ENCODE data around the gene TNFRSF21.
"Not testable (repeated sequence)": the region's sequence is repeated elsewhere in the genome, so short reads cannot be mapped to it uniquely, and the experiment has no call there.

TNFRSF21 gene

DNA sequence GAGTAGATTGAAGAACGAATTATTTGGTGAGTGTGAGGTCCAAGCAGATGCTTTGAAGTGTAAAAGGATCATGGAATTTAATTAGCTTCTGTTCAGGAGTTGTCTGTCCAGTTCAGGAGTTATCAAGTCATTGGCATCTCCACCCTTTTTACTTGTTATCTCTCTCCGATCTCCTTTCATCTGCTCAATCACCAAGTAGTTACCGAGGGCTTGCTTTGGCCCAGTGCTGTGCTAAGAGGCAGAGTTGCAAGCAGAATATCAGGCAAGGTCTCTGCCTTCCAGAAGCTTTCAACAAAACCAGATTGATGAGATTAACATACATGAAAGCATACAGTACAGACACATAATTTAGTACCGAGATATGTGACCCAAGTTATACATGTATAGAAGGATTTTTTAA, 10.2 kb upstream of the TNFRSF21 start:
- no peak for DNase-seq

DNA sequence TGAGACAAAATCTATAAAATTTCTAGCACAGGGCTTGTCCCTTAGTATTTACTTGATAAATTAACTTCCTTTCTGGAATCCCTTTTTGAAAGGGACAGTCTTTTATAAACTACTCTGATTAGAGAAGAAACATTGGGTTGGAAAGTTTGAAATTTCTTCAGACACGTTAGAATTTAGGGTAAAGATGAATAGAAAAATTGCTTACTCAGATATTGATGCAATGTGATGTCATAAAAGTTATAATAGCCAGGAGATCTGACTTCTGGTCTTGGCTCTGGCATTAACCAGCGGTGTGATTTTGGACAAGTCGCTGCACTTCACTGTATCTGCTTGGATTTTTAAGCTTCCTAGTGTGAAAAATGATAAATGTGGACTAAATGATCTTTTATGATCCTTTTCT, 9.7 kb upstream of the TNFRSF21 start:
- no peak for DNase-seq

DNA sequence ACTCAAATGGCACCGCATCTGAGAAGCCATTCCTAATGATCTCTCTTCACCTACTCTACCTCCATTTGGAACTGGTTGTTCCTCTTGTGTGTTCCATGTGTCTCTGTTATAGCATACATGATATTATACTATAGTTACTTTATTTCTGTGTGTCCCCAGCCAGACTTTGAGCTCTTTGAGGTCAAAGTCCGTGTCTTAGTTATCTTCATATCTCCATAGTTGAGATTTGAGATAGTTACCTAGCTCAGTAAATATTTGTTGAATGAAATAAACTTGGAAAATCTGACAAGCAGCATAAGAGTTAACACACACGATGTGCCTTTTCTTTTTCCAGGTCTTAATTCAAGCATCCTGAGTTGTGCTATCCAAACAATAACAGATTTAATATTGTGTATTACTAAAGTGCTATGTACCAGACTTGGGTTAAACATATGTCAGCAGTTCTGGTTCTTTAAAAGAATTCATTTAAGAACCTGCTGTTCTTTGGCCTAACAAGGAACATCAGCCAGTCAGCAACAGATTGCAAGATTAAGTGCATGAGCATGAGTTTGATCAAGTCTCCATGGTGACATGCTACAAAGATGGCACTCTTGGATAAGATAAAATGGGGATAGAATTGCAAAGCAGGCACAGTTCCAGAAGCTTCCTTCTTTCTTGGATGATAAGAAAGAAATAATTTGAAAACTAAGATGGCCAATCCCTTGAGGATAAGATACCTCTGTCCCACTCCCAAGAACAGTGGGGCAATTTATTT, 8.7 kb upstream of the TNFRSF21 start:
- DNase-seq, result no peak

DNA sequence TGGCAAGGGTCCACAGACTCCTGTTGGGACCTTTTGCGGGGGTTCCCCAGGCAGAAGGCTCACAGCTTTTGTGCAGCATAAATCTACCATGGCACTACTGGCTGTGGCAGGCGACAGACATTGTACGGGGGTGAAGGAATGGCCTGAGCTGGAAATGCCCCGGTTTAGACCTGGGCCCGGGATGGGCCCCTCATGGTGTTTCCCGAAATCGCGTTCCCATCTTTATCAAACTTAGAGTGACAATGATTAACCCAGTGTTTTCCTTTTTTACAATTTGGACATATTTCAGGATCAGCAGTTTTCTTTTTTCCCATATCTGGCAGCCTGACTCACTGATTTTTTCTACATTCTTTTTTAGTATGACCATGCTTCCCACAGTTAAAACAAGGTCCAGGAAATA, 5.5 kb upstream of the TNFRSF21 start:
- not testable (repeated sequence) for DNase-seq

DNA sequence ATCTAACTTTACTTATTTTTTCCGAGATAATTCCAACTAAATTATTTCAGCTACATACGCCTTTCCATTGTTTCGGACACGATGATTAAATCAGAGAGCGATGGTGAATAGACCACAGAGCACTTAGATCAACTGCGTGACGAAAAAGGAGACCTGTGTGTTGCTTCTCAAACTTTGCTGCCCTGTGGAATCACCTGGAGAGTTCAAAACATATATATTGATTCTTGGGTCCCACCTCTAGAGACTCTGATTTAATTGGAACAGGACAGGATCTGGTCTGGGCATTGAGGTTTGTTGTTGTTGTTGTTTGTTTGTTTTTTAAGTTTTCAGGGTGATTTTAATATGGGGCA, 401 bp upstream of the TNFRSF21 start:
- no peak for DNase-seq

DNA sequence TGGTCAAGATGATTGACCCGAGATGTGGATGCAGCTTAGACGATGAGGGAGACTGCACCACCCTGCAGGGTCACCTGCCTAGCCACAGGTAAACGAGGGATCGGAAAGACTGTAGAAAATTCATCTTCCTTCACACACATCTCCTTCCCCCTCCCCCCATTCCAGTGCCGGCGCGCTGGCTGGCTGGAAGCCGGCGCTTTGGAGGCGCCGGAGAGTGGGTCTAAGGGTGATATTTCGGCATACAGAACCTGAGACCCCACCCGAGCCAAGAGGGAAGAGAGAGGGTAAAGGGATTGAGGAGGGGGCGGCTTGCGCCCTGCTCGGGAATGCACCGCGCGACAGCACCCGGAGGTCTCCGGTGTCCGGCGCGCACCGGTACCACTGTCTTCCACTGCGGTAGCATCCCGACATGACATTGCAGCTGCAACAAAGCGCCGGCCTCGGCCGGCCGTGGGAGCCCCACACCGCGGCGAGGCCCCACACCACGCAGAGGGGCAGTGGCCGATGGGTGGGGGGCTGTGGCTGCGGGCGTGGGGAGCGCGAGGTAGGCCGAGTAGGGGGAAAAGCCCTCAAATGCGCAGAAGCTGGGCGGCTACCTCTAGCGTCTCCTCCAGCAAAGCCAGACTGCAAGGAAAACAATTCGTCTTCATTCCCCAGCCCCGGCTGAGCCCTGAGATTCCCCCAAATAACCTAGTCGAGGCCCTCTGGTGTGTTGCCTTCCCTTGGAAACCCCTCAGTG, 984 bp downstream of the TNFRSF21 start:
- DNase-seq, result no peak

DNA sequence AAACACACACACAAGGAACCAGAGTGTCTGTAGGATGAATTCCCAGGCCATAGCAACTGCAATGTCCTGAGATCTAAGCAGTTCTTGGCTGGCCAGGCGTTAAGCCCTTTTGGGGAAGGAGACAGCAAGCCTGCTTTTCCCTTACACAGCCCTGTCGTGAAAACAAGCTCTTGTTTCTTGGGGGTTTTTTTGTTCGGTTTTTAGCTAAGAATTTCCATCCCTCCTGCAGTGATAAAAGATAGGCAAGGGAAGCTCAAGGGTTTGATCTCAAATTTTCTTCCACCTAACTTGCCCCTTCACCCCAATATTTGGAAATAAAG, 1.5 kb downstream of the TNFRSF21 start:
- no peak for DNase-seq

DNA sequence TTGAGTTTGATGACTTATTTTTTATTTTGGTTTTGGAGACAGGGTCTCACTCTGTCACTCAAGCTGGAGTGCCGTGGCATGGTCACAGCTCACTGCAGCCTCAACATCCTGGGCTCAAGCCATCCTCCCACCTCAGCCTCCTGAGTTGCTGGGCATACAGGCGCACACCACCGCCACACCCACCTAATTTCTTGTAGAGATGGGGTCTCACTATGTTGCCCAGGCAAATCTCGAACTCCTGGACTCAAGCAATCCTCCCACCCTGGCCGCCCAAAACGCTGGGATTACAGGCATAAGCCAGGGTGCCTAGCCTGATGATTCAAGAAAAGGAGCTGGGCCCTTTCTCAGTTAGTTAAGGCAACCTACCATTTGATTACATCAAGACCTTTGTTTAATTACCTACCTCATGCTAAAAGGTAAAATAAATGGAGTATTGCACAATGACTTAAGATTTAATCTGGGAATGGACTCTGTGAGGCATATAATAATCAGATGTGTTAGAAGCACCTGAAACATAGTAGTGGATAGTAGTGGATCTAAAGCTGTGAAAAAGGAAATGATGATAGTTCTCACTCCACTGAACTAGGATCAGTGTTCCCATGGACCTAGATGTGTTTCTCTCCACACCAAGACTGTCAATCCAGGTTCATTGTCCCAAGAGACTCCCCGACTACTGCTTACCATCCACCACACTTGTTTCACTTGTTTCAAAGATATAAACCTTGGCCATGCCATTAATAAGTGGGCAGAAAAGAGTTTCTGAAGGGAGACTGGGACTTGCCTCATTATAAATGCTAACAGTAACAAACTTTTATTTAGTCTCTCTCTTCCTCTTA, 2.1 kb downstream of the TNFRSF21 start:
- no peak for DNase-seq

DNA sequence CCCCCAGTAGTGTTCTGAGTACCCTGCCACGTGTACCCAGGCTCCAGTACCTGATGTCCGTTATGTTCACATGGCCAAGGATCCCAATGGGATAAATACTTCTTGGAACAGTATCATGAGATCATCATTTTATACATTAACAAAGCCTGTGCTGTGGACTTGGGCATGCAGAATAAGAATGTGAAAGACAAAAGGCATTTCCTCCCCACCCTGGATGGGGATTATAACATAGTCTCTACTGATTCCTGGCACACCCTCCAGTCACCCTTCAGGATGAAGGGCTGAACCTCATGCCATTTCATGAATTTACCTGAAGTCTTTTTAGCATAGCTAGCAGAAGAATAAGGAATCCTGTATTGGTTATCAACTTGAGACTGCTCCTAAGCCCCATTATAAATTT, 2.8 kb downstream of the TNFRSF21 start:
- no peak for DNase-seq

DNA sequence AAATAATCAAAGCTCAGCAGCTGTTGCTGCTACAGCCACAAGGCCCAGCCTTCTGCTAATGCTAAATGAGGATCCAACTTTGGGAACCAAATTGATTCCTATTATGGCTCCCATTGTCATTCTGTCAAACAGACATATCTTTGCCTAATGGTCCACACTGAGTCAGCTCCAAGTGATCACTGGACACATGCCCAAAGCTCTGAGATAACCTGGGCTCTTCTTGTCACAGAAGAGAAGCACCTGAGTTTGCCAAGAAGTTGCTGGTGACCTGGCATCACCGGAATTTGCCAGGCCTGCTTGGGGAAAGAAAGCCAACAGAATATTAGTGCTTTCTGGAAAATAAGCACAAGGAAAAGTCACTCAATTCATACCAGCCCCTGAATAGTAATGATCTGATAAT, 5.8 kb downstream of the TNFRSF21 start:
- DNase-seq, result no peak

DNA sequence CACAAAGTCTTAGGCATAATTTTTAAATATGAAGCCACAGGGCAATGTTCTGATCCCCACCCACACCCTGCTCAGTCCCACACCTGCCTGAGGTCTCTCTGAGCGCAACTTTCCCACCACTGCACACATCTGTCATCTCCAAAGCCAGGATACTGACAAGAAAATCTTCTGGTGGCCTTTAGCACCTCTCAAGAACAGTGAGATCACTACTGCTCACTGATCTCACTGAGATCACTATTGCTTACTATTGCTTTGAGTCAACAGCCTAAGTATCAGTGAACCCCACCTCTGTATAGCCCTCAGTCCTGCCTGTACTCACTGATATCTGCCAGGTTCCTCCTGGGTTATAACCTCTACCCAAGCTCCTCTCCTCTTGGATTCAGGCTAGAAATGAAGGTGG, 6.4 kb downstream of the TNFRSF21 start:
- no peak for DNase-seq

DNA sequence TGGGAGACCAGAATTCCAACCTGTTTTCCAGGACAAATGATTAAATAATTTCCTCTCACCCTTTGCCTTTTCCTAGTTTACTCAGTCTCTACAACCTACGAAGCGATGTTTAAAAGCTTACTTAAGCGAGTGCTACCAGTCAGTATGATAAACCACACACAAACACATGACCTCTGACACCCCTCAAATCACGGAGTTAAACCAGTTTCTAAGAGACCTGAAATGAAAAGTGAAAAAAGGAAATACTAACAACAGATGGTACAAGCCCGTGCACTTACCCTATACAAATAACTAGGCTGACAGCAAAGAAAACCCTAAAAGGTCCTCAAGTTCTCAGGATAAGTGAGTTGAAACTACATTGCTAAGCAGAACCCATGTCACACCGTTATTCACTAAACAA, 7.7 kb downstream of the TNFRSF21 start:
- no peak for DNase-seq

DNA sequence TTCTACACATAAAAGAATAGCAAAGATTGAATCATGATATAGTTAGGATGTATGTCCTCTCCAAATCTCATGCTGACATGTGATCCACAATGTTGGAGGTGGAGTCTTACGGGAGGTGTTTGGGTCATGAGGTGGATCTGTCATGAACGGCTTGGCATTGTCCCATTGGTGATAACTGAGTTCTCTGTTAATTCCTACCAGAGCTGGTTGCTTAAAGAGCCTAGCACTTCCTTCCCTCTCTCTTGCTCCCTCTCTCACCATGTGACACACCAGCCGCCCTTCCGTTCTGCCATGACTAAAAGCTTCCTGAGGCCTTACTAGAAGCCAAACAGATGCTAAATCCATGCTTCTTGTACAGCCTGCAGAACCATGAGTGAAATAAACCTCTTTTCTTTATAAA, 8.3 kb downstream of the TNFRSF21 start:
- DNase-seq, result no peak

DNA sequence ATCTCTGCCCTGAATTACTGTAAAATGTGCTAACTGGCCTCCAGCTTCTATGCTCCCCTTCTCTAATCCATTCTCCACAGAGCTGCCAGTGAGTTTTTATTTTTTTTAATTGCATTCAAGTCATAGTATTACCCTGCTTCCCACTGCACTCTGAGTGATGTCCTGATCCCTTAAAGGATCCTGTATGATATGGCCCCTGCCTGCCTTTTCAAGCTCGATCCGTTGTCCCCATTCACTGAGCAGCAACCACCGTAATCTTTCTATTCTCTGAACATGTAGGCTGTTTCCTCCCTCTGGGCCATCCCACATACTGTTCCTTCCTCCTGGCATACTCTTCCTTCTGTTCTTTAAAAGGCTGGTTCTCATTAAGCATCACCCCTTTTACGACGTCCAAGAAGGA, 9.3 kb downstream of the TNFRSF21 start:
- no peak for DNase-seq

DNA sequence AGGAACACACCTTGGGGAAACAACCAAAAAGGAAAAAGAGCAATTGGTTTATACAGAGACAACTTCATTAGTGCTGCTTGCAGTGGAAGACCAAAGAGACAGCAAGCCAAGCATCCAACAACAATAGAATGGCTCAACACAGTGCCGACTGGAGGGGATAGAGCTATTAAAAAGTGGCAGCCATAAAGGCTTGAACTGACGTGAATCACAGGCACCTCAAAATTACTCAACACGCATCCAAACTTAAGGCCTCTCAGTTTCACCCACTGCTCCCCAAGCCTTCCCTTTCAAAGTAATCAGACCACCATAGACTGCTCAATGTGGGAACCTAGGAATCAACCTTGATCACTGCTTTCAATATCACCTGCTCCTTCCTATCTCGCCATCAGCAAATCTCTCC, 9.7 kb downstream of the TNFRSF21 start:
- no peak for DNase-seq

DNA sequence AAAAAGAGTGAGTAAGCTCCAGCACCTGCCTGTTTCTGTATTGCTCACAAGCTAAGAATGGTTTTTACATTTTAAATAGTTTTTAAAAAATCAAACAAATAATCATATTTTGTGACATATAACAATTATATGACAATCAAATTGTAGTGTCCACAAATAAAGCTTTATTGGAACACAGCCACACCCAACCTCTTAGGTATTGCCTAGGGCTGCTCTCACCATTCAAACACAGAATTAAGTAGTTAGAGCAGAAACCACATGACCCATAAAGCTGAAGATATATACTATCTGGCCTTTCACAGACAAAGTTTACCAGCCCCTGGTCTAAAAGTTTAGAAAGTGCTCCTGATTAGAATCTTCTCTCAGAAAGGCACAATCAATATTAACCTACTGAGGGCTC, 11.2 kb downstream of the TNFRSF21 start:
- no peak for DNase-seq

DNA sequence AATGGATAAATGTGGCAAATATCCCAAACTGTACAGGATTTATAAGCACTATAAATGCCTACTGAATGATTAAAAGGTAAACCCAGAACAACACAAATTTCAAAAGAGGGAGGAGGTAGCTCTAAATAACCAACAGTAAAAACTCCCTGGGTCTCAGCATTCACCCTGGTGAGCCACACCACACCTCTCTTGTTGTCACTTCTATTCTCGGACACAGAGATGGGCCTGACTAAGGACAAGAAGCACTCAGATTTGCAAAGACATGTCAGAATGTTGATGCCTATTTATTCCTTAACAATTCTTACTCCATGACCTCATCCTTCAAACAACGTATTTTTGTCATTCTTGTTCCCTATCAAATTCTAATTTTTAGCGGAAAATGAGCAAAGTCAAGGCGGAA, 14.7 kb downstream of the TNFRSF21 start:
- DNase-seq, result no peak

DNA sequence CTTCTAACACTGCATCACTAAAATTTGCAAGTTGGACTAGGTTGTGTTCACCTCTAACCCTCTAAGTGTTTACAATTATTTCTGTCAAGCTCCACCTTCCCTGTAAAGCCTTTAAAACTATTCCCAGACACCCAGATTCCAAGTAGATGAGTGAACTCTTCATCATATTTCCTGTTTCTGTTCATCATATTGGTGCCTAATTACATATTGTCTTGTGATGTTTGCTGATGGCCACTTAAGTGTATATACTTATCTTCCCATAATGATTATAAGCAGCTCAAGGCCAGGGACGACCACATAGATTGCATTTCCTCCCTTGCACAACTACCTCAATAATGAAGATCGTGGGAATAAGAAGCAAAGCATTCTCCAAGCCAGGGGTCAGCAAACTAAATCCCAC, 16.8 kb downstream of the TNFRSF21 start:
- no peak for DNase-seq

DNA sequence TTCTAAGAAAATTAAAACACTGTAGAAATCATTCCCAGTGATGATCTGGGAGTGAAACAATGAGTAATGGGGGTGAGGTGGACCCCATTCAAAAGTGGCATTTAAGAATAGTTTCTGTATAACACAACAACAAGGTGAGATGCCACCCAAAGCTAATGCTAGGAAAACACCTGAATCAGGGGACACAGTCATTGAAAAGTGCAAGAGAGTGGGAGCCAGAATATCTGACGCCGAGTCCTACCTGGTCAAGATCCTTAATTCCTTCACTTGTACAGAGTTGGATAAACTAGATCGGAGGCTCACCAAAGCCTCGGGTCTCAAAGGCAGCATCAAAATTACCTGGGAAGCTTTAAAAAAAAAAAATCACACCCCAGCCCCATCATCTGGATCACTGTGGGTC, 17.7 kb downstream of the TNFRSF21 start:
- DNase-seq, result no peak

DNA sequence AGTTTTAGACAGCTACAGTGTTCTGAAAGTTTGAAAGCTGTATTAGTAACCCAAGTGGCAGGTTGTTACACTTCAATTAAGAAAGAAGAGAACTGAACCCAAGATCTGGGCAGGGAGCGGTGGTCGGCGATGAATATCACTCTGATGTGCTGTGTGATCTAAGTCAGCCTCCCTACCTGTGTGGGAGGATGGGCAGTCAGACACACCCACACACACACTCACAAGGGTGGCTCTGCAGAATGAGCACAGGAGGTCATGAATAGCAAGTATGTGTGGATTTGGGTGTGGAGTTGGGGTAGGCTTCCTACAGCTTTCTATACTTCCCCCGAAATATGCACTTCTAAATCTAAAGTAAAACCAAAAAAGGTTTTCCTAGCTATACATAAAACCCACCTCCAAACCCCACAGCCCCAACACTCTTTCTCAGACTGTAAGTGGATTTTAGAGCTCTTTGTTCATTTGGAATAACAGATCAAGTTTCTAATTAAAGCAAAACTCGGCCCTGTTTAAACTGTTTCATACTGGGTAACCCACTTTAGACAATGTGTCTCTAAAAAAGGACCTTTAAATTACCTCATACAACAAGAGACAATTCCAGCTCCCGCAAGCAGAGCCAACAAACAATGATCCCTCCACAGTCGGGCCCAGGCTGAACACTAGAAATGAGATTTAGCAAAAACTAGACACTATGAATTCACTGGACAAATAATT, 19.4 kb downstream of the TNFRSF21 start:
- DNase-seq, result no peak

DNA sequence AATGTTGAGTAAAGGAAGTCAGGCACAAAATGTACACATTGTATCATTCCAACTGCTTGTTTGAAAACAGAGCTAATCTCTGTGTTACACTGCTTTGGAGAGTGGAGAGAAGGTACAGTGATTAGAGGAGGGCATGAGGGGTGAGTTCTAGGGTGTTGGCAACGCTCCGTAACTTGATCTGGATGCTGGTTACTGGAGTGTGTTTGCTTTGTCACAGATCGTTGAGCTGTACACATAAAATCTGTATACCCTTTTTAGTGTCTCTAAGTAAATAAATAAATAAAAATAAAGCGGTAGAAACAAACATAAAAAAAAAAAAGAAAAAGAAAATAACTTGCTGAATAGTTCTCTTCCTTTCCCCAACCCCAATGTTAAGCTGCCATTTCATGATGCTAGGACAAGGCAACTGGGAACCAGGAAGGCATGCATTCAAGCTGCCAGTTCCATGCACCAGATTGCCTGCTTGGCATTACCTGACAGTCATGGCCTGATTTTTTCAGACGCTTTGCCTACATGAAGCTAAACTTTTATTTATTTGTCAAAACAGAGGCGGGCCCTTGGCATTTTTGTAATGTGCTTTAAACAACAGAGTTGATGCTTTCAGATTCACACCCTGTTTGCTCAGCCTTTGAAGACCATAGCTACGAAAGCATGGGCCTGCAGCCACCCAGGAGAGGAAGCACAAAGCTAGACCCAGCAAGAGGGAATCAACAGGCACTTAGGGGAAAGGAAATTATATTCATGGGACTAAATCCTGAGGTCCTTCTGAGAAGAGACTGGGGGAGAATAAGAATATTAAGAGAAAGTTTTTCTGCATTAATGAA, 21.2 kb downstream of the TNFRSF21 start:
- DNase-seq, result no peak

DNA sequence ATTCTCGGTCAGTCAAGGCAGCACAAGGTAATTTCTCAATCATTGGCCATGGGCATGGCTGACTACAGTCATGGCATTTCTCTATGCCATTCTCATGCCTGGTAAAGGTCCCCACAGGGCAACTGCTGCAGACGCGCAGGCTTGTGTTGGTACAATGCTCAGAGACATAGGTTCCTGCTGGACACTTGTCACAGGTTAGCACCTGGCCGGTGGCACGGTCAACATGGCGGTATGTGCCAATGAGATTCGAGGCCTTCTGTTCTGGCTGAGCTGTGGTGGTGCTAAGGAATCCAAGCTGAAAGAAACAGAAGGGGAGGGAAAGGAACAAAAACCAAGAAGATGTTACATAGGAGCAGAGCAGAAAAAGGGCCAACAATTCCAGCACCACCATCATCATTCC, 23.4 kb downstream of the TNFRSF21 start:
- no peak for DNase-seq

DNA sequence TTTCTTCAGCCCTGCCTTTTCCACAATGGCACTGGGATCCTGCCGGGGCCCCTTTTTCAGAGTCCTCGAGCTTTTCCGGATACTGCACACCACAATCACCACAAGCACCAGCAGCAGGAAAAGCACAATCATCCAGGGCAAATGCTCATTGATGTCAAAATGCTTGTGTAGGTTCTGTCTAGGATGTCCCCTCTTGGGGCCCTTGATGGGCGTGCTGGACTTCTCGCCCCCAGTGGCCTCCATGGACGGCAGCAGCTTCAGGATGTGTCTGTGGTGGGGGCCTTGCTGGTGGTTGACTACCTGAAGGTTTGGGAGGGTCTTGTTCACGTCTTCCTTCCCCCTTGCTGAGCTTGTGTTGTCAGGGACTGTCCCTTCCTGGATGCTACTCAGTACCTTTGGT, 25.7 kb downstream of the TNFRSF21 start:
- no peak for DNase-seq

Data from amniotic stem cell (primary cell).